ENCODE measurements around the gene YY2.
"Not testable (repeated sequence)": the region's sequence is repeated elsewhere in the genome, so short reads cannot be mapped to it uniquely, and the experiment has no call there.

The YY2 gene

DNA sequence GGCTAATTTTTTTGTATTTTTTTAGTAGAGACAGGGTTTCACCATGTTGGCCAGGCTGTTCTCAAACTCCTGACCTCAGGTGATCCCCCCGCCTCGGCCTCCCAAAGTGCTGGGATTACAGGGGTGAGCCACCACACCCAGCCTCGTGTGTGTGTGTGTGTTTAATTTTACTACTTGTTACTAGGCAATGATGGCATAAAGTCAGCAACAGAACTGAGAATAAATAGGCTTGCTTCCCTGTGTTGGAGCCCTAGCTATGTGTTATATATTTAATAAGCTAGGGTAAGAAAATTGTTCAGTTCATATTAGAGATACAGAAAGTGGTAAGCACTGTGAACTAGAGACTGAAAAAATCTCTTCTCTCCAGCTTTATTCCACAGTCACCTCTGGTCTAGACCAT is 18.4 kb downstream of the YY2 start:
- DNase-seq (ENCODE audit: low spot score) = not testable (repeated sequence)

DNA sequence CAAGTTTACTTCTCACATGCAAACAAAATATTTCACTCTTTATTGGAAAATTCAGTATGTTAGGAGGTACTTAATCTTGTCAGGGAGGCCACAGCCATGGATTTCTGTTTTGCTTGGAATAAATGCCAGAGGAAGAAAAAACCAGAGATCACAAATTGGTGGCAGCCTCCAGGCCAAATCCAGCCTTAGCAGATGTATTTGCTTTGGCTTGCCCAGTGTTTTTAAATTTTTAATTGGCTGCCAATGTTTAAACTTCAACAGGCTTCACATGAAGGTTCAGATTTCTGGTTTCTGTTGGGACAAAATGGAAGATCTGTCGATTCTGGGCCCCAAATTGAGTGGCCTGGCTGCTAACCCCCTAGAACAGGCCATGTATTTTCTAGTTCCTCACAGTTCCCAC is 19.2 kb downstream of the YY2 start:
- DNase-seq (ENCODE audit: low spot score) = no peak

DNA sequence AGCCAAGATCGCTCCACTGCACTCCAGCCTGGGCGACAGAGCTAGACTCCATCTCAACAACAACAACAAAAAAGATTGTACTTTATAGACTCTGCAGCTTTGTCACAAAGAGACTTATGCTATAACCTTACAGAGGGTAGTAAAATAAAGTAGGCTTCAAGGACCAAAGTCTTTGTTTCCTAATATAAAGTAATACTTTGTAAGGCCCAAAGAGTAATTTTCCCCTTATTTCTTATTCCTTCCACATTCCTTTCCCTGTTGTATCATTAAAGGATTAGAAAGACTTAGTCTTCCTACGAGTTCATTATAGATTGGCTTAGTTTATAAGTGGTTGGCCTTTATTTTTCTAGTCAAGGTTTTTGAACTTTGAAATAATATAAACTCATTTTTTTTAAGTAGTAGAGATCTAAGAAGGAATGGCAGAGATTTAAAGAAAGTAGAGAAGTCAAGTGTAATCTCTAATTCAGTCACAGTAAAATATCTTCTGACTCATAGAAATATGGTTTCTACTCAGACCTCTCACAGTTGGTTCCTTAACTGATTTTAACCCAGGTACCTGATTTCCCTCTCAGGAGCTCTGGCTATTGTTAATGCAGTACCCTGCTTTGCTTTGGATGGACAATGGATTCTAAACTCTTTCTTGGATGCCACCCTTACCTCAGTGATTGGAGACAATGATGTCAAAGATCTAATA is 26.2 kb downstream of the YY2 start:
- DNase-seq (ENCODE audit: low spot score) = no peak

DNA sequence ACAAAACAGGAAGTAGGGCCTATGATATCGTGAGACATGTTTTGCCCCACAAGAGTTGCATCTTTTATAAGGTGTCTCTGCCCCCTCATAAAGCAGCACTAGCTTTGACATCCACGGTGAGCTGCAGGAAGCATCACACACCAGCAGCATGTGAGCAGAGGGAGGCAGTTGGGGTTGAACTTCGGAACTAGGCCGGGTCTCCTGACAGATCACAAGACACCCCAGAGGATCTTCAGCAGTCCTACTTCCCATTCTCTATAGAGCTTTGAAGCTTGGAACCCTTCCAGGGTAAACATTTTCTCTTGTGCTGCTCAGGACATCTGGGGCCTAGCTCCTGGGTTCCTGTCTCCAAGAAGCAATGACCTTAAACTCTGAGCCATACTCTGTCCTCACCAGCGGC is 27.5 kb downstream of the YY2 start:
- no peak for DNase-seq (ENCODE audit: low spot score)

DNA sequence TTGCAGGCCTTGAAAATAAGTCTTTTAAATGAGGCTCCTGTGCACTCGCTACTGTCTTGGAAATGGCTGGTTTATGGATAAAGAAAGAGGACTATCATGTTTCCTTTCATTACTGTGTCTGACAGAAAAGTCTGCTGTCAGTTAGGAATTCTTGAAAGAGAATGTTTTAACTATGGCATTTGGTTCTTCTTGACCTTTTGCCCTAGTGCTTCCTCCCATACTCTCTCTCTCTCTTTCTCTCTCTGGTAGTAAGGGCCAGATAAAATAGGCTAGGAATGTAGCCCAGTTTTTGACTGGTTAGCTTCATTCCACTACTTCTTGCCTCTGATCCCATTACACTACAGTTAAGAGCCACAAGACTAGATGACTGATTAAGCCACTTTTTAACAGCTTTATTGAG is 29.8 kb downstream of the YY2 start:
- no peak for DNase-seq (ENCODE audit: low spot score)

DNA sequence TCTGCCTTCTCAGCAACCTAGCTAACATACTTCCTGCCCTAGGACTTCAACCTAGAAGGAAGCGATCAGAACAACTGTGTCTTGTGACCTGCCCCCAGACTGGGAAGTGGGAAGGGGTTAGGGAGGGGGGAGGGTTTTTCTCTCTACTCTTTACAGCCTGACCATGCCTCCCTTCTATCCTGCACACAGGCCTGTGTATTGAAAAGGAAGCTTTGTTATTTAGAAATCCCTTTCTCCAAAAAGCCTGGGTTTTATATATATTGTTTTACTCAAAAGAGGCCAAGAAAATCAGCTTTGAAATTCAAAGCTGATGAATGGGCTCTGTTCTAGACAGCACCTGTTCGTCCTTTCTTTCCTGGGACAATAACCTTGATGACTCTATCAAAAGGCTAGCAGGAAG is 49.5 kb downstream of the YY2 start:
- DNase-seq (ENCODE audit: low spot score) = no peak

DNA sequence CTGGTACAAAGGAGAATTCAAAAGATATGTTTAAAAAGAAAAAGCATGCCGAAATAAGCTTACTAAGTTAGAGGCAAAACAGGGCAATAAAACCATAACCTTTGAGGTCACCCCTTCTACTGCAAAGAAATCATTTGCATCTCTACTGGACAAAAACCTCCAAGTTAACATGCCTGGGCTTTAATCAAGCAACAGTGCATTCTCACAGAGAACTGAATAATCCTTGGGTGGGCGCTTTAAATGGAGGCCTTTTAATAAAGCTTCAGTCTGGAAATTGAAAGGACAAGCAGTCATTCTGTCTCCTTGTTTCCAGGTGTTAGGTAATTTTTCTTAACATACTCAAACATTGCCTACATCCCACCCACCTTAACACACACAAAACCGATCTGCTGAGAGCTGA is 50.2 kb downstream of the YY2 start:
- DNase-seq (ENCODE audit: low spot score) = no peak

DNA sequence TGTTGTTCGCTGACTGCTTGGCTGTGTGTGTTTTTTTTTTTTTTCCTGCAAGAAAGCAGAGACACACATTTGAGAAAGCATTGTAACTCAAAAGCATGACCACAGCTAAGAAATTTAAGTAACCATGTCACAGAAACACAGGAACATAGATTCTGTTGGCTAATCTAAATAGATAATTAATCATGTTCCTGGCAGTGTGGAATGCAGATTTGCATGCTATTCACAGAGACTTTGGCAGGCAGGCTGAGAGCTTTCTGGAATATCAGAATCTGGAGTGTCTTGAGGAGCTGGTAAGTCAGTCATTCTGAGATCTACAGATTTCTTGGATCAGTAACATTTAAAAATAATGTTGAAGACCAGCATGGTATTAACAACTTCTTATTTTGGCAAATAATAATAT is 51.5 kb downstream of the YY2 start:
- DNase-seq (ENCODE audit: low spot score) = no peak
